Mesodermal cell (in vitro differentiated cells): ENCODE results near the gene ATP6V0D1.

Experiments
- H3K27ac ChIP-seq: 2 replicates; pipeline ENCODE4 v1.7.0; 2013; ENCODE audit warnings: mild to moderate bottlenecking, low read depth, low read length, moderate library complexity; ENCODE audit not compliant: severe bottlenecking
- H3K36me3 ChIP-seq: 2 replicates; pipeline ENCODE4 v1.7.1; 2013; ENCODE audit warnings: mild to moderate bottlenecking, low read length, moderate library complexity; ENCODE audit not compliant: control insufficient read depth, insufficient read depth
- H3K4me1 ChIP-seq: one replicate; pipeline ENCODE4 v1.7.1; 2013; ENCODE audit warnings: mild to moderate bottlenecking, low read length; ENCODE audit not compliant: insufficient read depth, control insufficient read depth, poor library complexity, severe bottlenecking
- H3K4me3 ChIP-seq: 2 replicates; pipeline ENCODE4 v1.7.0; 2013; ENCODE audit warnings: low read length, control low read depth, mild to moderate bottlenecking; ENCODE audit not compliant: insufficient read depth, poor library complexity, severe bottlenecking; ENCODE audit errors: extremely low read depth
- H3K9me3 ChIP-seq: 2 replicates; pipeline ENCODE4 v1.7.1; 2013; ENCODE audit warnings: mild to moderate bottlenecking, low read length, moderate library complexity; ENCODE audit not compliant: control insufficient read depth
- WGBS, 2 experiments: methylation state at CpG; one replicate each; pipeline ENCODE4 v1.1.5; 2013; ENCODE audit warnings: missing lambda C conversion rate in 2 of 2; ENCODE audit not compliant: insufficient coverage in 2 of 2; 5-methylcytosine and 5-hydroxymethylcytosine counted together

The ATP6V0D1 gene

GRCh38 chr16:67443265-67443664 lies 37.7 kb downstream of the ATP6V0D1 start:
- no peaks in the 10 kb centered on the region for H3K9me3 ChIP-seq
- no peak overlapping the region for H3K27ac ChIP-seq
- no peaks in the 10 kb centered on the region for H3K4me1 ChIP-seq
- H3K4me3 ChIP-seq = no peak overlapping the region
- H3K36me3 ChIP-seq = peaks cover 30% of the 10 kb centered on the region
- 90 to 92% methylated on average over 3 to 4 of the region's 6 CpGs for WGBS, 2 experiments

DNA sequence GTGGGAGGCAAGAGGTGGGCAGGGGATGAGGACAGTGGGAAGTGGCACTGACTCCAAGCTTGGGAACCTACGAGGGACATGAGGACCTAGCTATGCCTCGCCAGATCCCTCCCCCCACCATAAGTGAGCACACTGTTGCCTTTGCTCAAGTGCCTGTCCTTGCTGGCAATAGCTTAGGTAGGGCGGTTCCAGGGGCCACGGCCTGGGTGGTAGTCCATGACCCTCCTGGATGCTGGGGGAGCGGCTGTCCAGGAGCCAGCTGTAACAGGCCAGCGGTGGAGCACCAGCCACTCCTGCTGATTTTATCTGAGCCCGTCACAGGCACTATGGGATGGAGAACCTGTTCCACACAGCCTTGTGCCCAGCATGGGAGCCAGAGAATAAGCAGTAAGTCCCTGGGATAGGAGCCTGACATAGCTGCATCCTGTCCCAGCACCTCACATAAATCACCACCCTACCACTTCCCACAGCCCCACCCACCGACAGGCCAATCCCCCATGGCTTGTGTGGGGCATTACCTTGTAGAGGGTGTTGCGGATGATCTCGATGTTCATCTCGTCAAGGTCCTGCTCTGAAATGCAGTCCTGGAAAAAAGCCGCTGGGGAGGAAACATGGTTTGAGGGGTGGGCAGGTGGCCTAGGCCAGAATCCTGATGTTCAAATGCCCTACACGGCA lies 38.2 kb downstream of the ATP6V0D1 start:
- H3K4me1 ChIP-seq = no peaks in the 10 kb centered on the region
- peaks cover 31% of the 10 kb centered on the region for H3K36me3 ChIP-seq
- no peak overlapping the region for H3K4me3 ChIP-seq
- no peaks in the 10 kb centered on the region for H3K9me3 ChIP-seq
- H3K27ac ChIP-seq = no peak overlapping the region
- WGBS, 2 experiments = 93 to 96% methylated on average over 11 to 13 of the region's 13 CpGs

GRCh38 chr16:67441907-67442306 lies 39.0 kb downstream of the ATP6V0D1 start:
- Histone ChIP-seq H3K27ac (no peak overlapping the region), H3K4me1 (no peaks in the 10 kb centered on the region), H3K36me3 (peaks cover 39% of the 10 kb centered on the region), H3K4me3 (no peak overlapping the region), H3K9me3 (no peaks in the 10 kb centered on the region)
- 80 to 93% methylated on average over 3 to 5 of the region's 5 CpGs for WGBS, 2 experiments

GRCh38 chr16:67441271-67441753 lies 39.6 kb downstream of the ATP6V0D1 start:
- Histone ChIP-seq H3K27ac (no peak overlapping the region), H3K4me3 (no peak overlapping the region), H3K36me3 (peaks cover 43% of the 10 kb centered on the region), H3K9me3 (no peaks in the 10 kb centered on the region), H3K4me1 (no peaks in the 10 kb centered on the region)
- 95 to 96% methylated on average over 10 to 12 of the region's 17 CpGs for WGBS, 2 experiments

- no peaks in the 10 kb centered on the region for H3K9me3 ChIP-seq
- H3K36me3 ChIP-seq = peaks cover 38% of the 10 kb centered on the region
- H3K4me1 ChIP-seq = no peaks in the 10 kb centered on the region
- 94 to 98% methylated on average over 13 to 18 of the region's 19 CpGs for WGBS, 2 experiments
- H3K4me3 ChIP-seq = no peak overlapping the region
- H3K27ac ChIP-seq = no peak overlapping the region
Measured at GRCh38 chr16:67438824-67439393, 42.0 kb downstream of the ATP6V0D1 start.

DNA sequence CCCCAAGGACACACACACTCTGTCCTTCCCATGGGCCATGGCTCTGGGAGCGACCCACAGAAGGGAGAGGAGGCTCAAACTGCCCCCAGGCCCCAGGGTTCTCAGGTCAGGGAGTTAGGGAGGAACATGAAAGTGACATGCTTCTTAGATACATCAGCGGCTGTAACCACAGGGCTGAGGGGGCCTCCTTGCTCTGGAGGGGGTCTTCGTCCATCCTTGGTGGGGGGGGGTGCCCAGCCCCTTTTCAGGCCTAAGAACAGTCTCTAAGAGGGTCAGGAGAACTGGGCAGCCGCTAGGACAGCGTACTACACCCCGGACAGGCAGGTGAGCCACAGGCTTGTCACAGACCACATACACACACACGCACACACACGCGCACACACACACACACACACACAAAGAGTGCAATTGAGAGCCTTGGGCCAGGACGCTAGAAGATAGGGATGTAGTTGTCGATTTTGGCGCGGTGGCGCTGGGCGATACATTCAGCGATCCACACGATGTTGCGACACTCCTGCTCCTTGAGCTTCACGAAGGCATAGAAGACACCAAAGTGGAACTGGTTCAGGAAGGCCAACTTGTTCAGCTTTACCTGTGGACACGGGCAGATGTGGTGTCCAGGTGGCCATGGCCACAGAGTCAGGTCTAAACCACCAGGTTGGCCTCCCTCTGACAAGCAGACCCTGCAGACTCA lies 42.7 kb downstream of the ATP6V0D1 start:
- Histone ChIP-seq H3K4me3 (no peak overlapping the region), H3K36me3 (peaks cover 35% of the 10 kb centered on the region), H3K4me1 (no peaks in the 10 kb centered on the region), H3K27ac (no peak overlapping the region), H3K9me3 (no peaks in the 10 kb centered on the region)
- WGBS, 2 experiments = 92 to 94% methylated on average over 12 to 18 of the region's 20 CpGs

- H3K4me1 ChIP-seq = peaks cover under 1% of the 10 kb centered on the region
- 92 to 100% methylated on average over 1 to 3 of the region's 4 CpGs for WGBS, 2 experiments
Measured at GRCh38 chr16:67437513-67437912, 43.4 kb downstream of the ATP6V0D1 start.

GRCh38 chr16:67436640-67437193 lies 44.2 kb downstream of the ATP6V0D1 start:
- H3K9me3 ChIP-seq = no peaks in the 10 kb centered on the region
- peaks cover 4% of the 10 kb centered on the region for H3K4me1 ChIP-seq
- peaks cover 26% of the 10 kb centered on the region for H3K36me3 ChIP-seq
- 95% methylated on average over 17 of the region's 23 CpGs for WGBS, 2 experiments
- no peak overlapping the region for H3K27ac ChIP-seq
- H3K4me3 ChIP-seq = no peak overlapping the region

More at GRCh38 chr16:67437513-67437912, 43.4 kb downstream of the ATP6V0D1 start:
- no peak overlapping the region for H3K4me3 ChIP-seq
- H3K36me3 ChIP-seq = peaks cover 29% of the 10 kb centered on the region
- no peak overlapping the region for H3K27ac ChIP-seq
- H3K9me3 ChIP-seq = no peaks in the 10 kb centered on the region

- Histone ChIP-seq H3K27ac (no peak overlapping the region), H3K9me3 (no peaks in the 10 kb centered on the region), H3K4me1 (peaks cover 4% of the 10 kb centered on the region), H3K4me3 (no peak overlapping the region), H3K36me3 (peaks cover 26% of the 10 kb centered on the region)
- 94 to 96% methylated on average over 14 to 15 of the region's 16 CpGs for WGBS, 2 experiments
Measured at GRCh38 chr16:67435758-67436164, 45.2 kb downstream of the ATP6V0D1 start.

- Histone ChIP-seq H3K4me3 (no peak overlapping the region), H3K27ac (no peak overlapping the region), H3K9me3 (no peaks in the 10 kb centered on the region), H3K36me3 (peaks cover 13% of the 10 kb centered on the region), H3K4me1 (peaks cover 4% of the 10 kb centered on the region)
- 90 to 96% methylated on average over 4 of the region's 5 CpGs for WGBS, 2 experiments
Measured at GRCh38 chr16:67433131-67433719, 47.7 kb downstream of the ATP6V0D1 start.
